ENCODE results near the gene TUBGCP2.

The TUBGCP2 gene

GRCh38 chr10:133258818-133259601, 49.7 kb downstream of the TUBGCP2 start:
- TF ChIP-seq POLR2A (IDR thresholded peaks at IDR 0.05; ENCODE audit: low read depth, low read length) = no peak
- DNase-seq (ENCODE audit: insufficient read length, low spot score) (peak; percentile 92), FAIRE-seq (peak; percentile 95)

GRCh38 chr10:133258066-133258817, 50.4 kb downstream of the TUBGCP2 start:
- TF ChIP-seq POLR2A (IDR thresholded peaks at IDR 0.05; ENCODE audit: low read depth, low read length) = no peak
- DNase-seq (ENCODE audit: insufficient read length, low spot score) (no peak), FAIRE-seq (no peak)

DNA sequence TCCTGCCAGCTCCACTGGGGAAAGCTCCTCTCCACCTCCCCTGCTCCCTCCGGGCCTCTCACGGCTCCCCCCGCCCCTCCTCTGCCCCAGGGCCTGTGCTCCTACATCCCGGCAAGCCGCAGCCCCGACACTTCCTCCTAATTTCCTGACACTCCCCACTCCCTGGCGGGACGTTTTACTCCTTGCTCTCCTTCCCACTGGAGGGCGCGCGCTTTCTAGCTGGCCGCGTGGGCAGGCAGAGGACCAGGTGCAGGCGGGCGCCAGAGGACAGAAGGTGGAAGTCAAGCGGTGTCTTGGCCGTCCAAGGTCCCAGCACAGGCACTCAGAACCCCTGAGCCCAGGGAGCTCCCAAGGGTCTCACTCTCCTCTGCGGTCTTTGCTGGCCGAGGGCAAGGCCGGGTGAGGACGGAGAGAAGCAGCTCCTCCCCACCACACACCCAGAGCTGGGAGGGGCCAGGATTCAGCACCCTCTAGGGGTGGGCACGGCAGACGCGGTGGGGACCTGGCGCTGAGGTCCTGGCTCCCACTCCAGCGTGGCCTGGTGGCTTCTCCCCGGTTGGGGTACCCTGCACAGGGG, 51.1 kb downstream of the TUBGCP2 start:
- FAIRE-seq (no peak), DNase-seq (ENCODE audit: insufficient read length, low spot score) (no peak)
- no peak for TF ChIP-seq POLR2A (IDR thresholded peaks at IDR 0.05; ENCODE audit: low read depth, low read length)

DNA sequence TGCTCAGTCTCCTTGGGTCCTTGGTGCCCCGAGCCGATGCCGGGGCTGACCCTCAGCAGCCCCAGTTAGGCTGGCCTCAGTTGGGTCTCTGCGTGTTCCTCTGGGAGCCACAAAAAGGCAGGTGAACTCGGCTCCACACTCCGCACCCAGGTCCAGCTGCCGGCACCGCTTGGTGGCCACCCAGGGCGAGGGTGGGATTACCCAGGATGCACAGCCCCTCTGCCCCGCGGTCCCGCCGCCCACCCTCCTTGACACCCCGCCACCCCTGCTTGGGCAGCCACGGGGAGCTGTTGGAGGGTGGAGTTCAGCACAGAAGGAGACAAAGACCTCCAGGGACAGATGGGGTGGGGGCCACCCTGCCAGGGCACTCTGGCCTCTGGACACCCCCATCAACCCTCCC, 53.3 kb downstream of the TUBGCP2 start:
- DNase-seq (ENCODE audit: insufficient read length, low spot score) (no peak), FAIRE-seq (no peak)
- TF ChIP-seq POLR2A (IDR thresholded peaks at IDR 0.05; ENCODE audit: low read depth, low read length) = no peak

DNA sequence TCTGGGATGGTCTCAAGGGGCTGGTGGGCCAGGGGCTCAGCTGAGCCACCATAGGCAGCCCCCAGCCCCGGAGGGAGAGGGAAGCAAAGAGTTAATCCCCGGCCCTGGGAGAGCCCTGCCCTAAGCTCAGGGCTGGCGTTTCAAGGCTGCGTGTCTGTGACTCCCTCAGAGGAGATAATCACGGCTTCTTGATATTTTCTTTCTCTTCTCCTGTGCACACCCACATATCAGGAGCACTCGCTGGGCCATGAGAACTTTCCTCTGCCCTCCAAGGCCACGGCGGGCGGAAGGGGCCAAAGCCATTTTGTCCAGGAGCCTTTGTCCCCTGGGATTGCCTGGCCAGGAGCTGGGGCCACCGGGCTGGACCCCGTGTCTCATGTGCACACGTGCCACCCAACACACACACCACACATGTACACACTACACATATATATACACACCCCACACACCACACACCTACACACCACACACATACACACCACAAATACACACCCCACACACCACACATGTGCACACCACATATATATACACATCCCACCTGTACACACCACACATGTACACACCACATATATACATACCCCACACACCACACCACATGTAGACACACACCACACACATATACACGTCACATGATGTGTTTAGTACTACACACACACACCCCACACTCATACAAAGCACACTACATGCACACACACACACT, 54.1 kb downstream of the TUBGCP2 start:
- no peak for TF ChIP-seq POLR2A (IDR thresholded peaks at IDR 0.05; ENCODE audit: low read depth, low read length)
- DNase-seq (ENCODE audit: insufficient read length, low spot score) (no peak), FAIRE-seq (no peak)

- TF ChIP-seq POLR2A (IDR thresholded peaks at IDR 0.05; ENCODE audit: low read depth, low read length) = no peak
- DNase-seq (ENCODE audit: insufficient read length, low spot score) (no peak), FAIRE-seq (no peak)
Measured at GRCh38 chr10:133253361-133253955, 55.2 kb downstream of the TUBGCP2 start.

- TF ChIP-seq POLR2A (IDR thresholded peaks at IDR 0.05; ENCODE audit: low read depth, low read length) = no peak
- no peak for FAIRE-seq
- no peak for DNase-seq (ENCODE audit: insufficient read length, low spot score)
Measured at GRCh38 chr10:133252223-133252552, 56.5 kb downstream of the TUBGCP2 start.

- FAIRE-seq = no peak
- no peak for TF ChIP-seq POLR2A (IDR thresholded peaks at IDR 0.05; ENCODE audit: low read depth, low read length)
- no peak for DNase-seq (ENCODE audit: insufficient read length, low spot score)
Measured at GRCh38 chr10:133251388-133252222, 57.1 kb downstream of the TUBGCP2 start.

GRCh38 chr10:133249975-133250754, 58.5 kb downstream of the TUBGCP2 start:
- DNase-seq (ENCODE audit: insufficient read length, low spot score) (no peak), FAIRE-seq (no peak)
- TF ChIP-seq POLR2A (IDR thresholded peaks at IDR 0.05; ENCODE audit: low read depth, low read length) = no peak

GRCh38 chr10:133249094-133249780, 59.4 kb downstream of the TUBGCP2 start:
- no peak for TF ChIP-seq POLR2A (IDR thresholded peaks at IDR 0.05; ENCODE audit: low read depth, low read length)
- FAIRE-seq (no peak), DNase-seq (ENCODE audit: insufficient read length, low spot score) (no peak)

GRCh38 chr10:133248334-133248715, 60.3 kb downstream of the TUBGCP2 start:
- no peak for TF ChIP-seq POLR2A (IDR thresholded peaks at IDR 0.05; ENCODE audit: low read depth, low read length)
- DNase-seq (ENCODE audit: insufficient read length, low spot score) = no peak
- no peak for FAIRE-seq
